OCI-LY3 (cell line): ENCODE measurements around the gene LTBP1.

ENCODE experiments used
- H2AFZ ChIP-seq: fragments of 200-600, 300-600 bp; shearing (Covaris generic); 2 replicates; pipeline ENCODE4 v1.6.0; 2014; ENCODE audit warnings: antibody characterized with exemption, low read depth, low read length
- H3K27ac ChIP-seq: fragments of 200-600, 300-600 bp; sonication (generic); 2 replicates; pipeline ENCODE4 v1.5.1; 2014; ENCODE audit warnings: mild to moderate bottlenecking, low read length, moderate library complexity, mixed read lengths
- H3K27me3 ChIP-seq: fragments of 200-600, 300-600 bp; sonication (generic); 2 replicates; pipeline ENCODE4 v1.6.1; 2014; ENCODE audit warnings: low read depth, low read length, mixed read lengths
- H3K36me3 ChIP-seq: fragments of 200-600, 300-600 bp; sonication (generic); replicated peaks from 2 replicates; pipeline ENCODE3; 2014; ENCODE audit warnings: low read depth, low read length, mixed read lengths
- H3K4me1 ChIP-seq: fragments of 300-600, 200-600 bp; sonication (generic); 2 replicates; pipeline ENCODE4 v1.6.1; 2014; ENCODE audit warnings: low read length, mixed read lengths
- H3K4me2 ChIP-seq: fragments of 200-600, 300-600 bp; sonication (generic); 2 replicates; pipeline ENCODE4 v1.6.1; 2014; ENCODE audit warnings: low read length, mixed read lengths
- H3K4me3 ChIP-seq: fragments of 300-600, 200-600 bp; sonication (generic); 2 replicates; pipeline ENCODE4 v1.5.1; 2014; ENCODE audit warnings: antibody characterized with exemption, mild to moderate bottlenecking, low read length, moderate library complexity
- H3K79me2 ChIP-seq: fragments of 300-600, 200-600 bp; shearing (Covaris generic); 2 replicates; pipeline ENCODE4 v1.6.1; 2014; ENCODE audit warnings: mild to moderate bottlenecking, low read length, mixed read lengths
- H3K9ac ChIP-seq: fragments of 300-600, 200-600 bp; shearing (Covaris generic); 2 replicates; pipeline ENCODE4 v1.6.0; 2014; ENCODE audit warnings: mild to moderate bottlenecking, low read length, moderate library complexity
- H3K9me3 ChIP-seq: fragments of 200-600, 300-600 bp; shearing (Covaris generic); 2 replicates; pipeline ENCODE4 v1.6.1; 2014; ENCODE audit warnings: low read length, mixed read lengths; ENCODE audit not compliant: insufficient read depth
- H4K20me1 ChIP-seq: fragments of 200-600, 300-600 bp; sonication (generic); 2 replicates; pipeline ENCODE4 v1.6.1; 2016; ENCODE audit warnings: low read length, mixed read lengths; ENCODE audit not compliant: insufficient read depth
- CTCF ChIP-seq: fragments of 200-600, 300-600 bp; sonication (generic); IDR thresholded peaks from 2 replicates; pipeline ENCODE4 v1.5.1; 2014; ENCODE audit warnings: antibody characterized with exemption, low read length, low read depth
- EZH2phosphoT487 ChIP-seq: fragments of 200-600 bp; shearing (Covaris generic); IDR thresholded peaks from 2 replicates; pipeline ENCODE4 v1.6.1; 2018; ENCODE audit warnings: antibody characterized with exemption, mixed run types, low read depth

The LTBP1 gene

GRCh38 chr2:33408109-33408508, 461.4 kb downstream of the LTBP1 start:
- no peak overlapping the region for H3K4me2 ChIP-seq
- TF ChIP-seq CTCF: no peak
- TF ChIP-seq EZH2phosphoT487: no peak

GRCh38 chr2:33409417-33409955, 462.7 kb downstream of the LTBP1 start:
- Histone ChIP-seq H3K27me3 (no peaks in the 10 kb centered on the region), H3K4me1 (no peaks in the 10 kb centered on the region), H4K20me1 (no peaks in the 10 kb centered on the region), H3K9me3 (peaks cover 7% of the 10 kb centered on the region; the same call in 1 of the 2 replicates), H3K79me2 (no peaks in the 10 kb centered on the region), H3K27ac (no peak overlapping the region), H3K36me3 (peaks cover 4% of the 10 kb centered on the region), H3K4me3 (no peak overlapping the region), H3K4me2 (no peak overlapping the region), H3K9ac (no peak overlapping the region), H2AFZ (no peak overlapping the region)
- no peak for TF ChIP-seq EZH2phosphoT487
- no peak for TF ChIP-seq CTCF

More at GRCh38 chr2:33408109-33408508, 461.4 kb downstream of the LTBP1 start:
- Histone ChIP-seq H3K9me3 (peaks cover 7% of the 10 kb centered on the region; the same call in 1 of the 2 replicates), H4K20me1 (no peaks in the 10 kb centered on the region), H3K79me2 (no peaks in the 10 kb centered on the region), H3K4me1 (no peaks in the 10 kb centered on the region), H3K9ac (no peak overlapping the region), H2AFZ (no peak overlapping the region), H3K36me3 (peaks cover 4% of the 10 kb centered on the region), H3K27me3 (no peaks in the 10 kb centered on the region), H3K27ac (no peak overlapping the region), H3K4me3 (no peak overlapping the region)

GRCh38 chr2:33411765-33412164, 465.0 kb downstream of the LTBP1 start:
- no peak overlapping the region for H3K27ac ChIP-seq
- no peak overlapping the region for H3K4me2 ChIP-seq
- H3K4me1 ChIP-seq: no peaks in the 10 kb centered on the region
- no peaks in the 10 kb centered on the region for H3K79me2 ChIP-seq
- H4K20me1 ChIP-seq: no peaks in the 10 kb centered on the region
- TF ChIP-seq CTCF (no peak), EZH2phosphoT487 (no peak)
- H3K36me3 ChIP-seq: peaks cover 4% of the 10 kb centered on the region
- H2AFZ ChIP-seq: no peak overlapping the region
- peaks cover 7% of the 10 kb centered on the region; the same call in 1 of the 2 replicates for H3K9me3 ChIP-seq
- no peak overlapping the region for H3K9ac ChIP-seq
- H3K27me3 ChIP-seq: no peaks in the 10 kb centered on the region
- no peak overlapping the region for H3K4me3 ChIP-seq

- Histone ChIP-seq H3K4me3 (no peak overlapping the region), H3K4me1 (no peaks in the 10 kb centered on the region), H3K4me2 (no peak overlapping the region), H3K9ac (no peak overlapping the region), H4K20me1 (no peaks in the 10 kb centered on the region), H3K27ac (no peak overlapping the region), H3K9me3 (peaks cover 7% of the 10 kb centered on the region; the same call in 1 of the 2 replicates), H3K36me3 (peaks cover 4% of the 10 kb centered on the region), H3K79me2 (no peaks in the 10 kb centered on the region), H3K27me3 (no peaks in the 10 kb centered on the region), H2AFZ (no peak overlapping the region)
- TF ChIP-seq CTCF (peak; percentile 51), EZH2phosphoT487 (no peak)
Measured at GRCh38 chr2:33412920-33413319, 466.2 kb downstream of the LTBP1 start.
